ENCODE results near the gene METTL16. TPM values are rescaled to one million over a fixed set of nuclear protein-coding genes. Genes with fewer than 3 reads are reported as not detected.

METTL16 gene
- total RNA-seq, 1 experiment from 2014 or later, result 54.1 TPM

DNA sequence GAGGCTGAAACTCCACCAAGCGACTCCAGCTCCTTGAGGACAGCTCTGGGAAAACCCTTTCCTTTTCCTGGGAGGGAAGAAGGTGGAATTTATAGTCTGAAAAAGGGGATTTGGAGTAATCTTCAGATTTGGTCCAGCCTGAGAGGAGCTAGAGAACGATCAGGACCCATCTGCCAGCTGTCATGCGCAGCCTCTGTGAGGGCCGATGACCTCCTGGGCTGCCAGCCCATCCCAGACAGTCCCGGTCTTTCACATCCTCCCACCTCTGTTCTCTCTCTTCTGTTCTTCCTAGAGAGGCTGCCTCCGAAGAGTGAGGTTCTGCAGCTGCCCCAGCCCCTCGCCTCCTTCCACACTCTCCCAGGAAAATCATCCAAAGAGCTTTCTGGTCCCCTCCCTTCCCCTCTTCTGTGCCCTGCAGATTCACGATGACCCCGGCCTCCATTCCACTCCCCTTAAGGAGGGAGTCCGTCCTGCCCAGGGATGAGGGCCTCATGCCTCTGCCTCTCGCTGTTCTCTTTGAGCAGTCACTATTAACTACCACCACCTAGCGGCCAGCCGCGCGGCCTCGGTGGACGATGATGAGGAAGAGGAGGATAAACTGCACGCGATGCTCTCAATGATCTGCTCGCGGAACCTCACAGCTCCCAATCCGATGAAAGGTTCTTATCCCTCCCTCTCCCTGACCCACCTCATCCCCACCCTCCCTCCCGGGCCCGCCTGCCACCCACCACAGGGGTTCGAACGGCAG is 144.8 kb downstream of the METTL16 start:
- DNase-seq (ENCODE audit: low spot score) (peak; percentile 72), ATAC-seq (peak; percentile 56)
- ChIA-PET CTCF (interaction anchor here (0.5 to 8.1 kb wide), 9 partner anchors 14 to 312 kb away, joined by 3 to 66 read pairs (median 20); partner anchors contain the start of genes SGSM2 and TSR1), POLR2A (no interaction called here)
- Mint-ChIP-seq H3K4me1 (peaks cover 12% of the 10 kb centered on the region), H3K36me3 (no peaks in the 10 kb centered on the region), H3K27me3 (ENCODE audit: low read depth) (no peaks in the 10 kb centered on the region), H3K4me3 (no peak overlapping the region), H3K27ac (peak overlapping the region; percentile 68; the same call in 1 of the 2 replicates), H3K9me3 (no peaks in the 10 kb centered on the region)
- TF ChIP-seq, protein P1, sequence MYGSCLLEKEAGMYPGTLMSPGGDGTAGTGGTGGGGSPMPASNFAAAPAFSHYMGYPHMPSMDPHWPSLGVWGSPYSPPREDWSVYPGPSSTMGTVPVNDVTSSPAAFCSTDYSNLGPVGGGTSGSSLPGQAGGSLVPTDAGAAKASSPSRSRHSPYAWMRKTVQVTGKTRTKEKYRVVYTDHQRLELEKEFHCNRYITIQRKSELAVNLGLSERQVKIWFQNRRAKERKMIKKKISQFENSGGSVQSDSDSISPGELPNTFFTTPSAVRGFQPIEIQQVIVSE (CRISPR knock-in tag; IDR thresholded peaks at IDR 0.05; ENCODE audit: borderline replicate concordance), result no peak
- TF ChIP-seq CREB1 (CRISPR knock-in tag; IDR thresholded peaks at IDR 0.05) (no peak), SMAD3 (CRISPR knock-in tag; IDR thresholded peaks at IDR 0.05; ENCODE audit: borderline replicate concordance) (no peak), GRHL2 (CRISPR knock-in tag; IDR thresholded peaks at IDR 0.05; ENCODE audit: insufficient replicate concordance, severe bottlenecking) (no peak), NFE2L1 (CRISPR knock-in tag; IDR thresholded peaks at IDR 0.05) (no peak)

Other genes with a start within 250 kb of the METTL16 start
- 25.6 to 27.2 TPM (median 25.9 TPM) in 3 replicates for gene SMG6, start 208.1 kb downstream of the METTL16 start, total RNA-seq (2021)
- gene SRR, start 207.9 kb downstream of the METTL16 start, total RNA-seq (2021), result 4.6 to 6.9 TPM (median 5.1 TPM) in 3 replicates
- 59.1 to 74.3 TPM (median 59.7 TPM) in 3 replicates for gene TSR1, start 175.4 kb downstream of the METTL16 start, total RNA-seq (2021)
- 47.2 to 50.3 TPM (median 49.8 TPM) in 3 replicates for gene SGSM2, start 174.4 kb downstream of the METTL16 start, total RNA-seq (2021)
- gene MNT, start 110.8 kb downstream of the METTL16 start, total RNA-seq (2021), result 18.3 to 21.6 TPM (median 18.4 TPM) in 3 replicates
- 113 to 115 TPM (median 114 TPM) in 3 replicates for gene PAFAH1B1, start 81.8 kb upstream of the METTL16 start, total RNA-seq (2021)
- gene CLUH, start 199.9 kb upstream of the METTL16 start, total RNA-seq (2021), result 79.8 to 105 TPM (median 83.1 TPM) in 3 replicates
- 14.4 to 15.2 TPM (median 14.6 TPM) in 3 replicates for gene CCDC92B, start 237.8 kb upstream of the METTL16 start, total RNA-seq (2021)